HG03196 (cell line): Measurements from ENCODE around the gene ATP9B.
"Not testable (repeated sequence)": the region's sequence is repeated elsewhere in the genome, so short reads cannot be mapped to it uniquely, and the experiment has no call there.

Experiments
- ATAC-seq: cut with Tn5 transposase; IDR thresholded peaks from one replicate; pipeline ENCODE4 v1.9.1; 2021; ENCODE audit not compliant: unreplicated experiment

ATP9B gene

DNA sequence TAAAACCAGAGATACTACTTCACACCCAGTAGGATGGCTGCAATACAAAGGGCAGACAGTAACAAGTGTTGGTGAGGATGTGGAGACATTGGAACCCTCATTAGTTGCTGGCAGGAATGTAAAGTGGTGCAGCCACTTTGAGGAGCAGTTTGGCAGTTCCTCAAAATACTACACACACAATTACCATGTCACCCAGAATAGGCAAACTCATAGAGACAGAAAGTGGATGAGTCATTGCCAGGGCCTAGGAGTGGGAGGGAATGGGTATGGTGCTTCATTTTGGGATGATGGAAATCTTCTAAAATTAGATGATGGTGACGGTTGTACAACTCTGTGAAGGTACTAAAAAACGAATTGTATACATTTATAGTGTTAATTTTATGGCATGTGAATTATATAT, 54.8 kb downstream of the ATP9B start:
- ATAC-seq = no peak

DNA sequence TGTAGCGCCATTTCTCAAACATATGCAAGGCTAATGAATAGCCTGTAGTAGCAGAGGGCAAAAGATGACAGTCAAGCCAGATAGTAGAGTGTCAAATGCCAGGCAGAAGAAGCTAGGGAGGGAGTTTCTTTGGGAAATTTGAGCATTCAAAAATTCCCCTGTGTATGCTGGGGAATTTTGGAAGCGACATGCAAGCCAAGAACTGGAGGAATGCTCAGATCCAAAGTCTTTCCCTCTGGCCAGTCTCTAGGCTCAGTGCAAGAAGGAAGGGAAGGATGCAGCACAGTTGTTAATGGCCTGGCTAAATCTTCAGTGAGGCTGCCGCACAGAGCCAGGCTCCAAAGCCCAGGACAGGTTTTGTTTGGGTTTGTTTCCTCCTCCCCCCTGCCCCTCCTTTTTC, 59.9 kb downstream of the ATP9B start:
- ATAC-seq = no peak

DNA sequence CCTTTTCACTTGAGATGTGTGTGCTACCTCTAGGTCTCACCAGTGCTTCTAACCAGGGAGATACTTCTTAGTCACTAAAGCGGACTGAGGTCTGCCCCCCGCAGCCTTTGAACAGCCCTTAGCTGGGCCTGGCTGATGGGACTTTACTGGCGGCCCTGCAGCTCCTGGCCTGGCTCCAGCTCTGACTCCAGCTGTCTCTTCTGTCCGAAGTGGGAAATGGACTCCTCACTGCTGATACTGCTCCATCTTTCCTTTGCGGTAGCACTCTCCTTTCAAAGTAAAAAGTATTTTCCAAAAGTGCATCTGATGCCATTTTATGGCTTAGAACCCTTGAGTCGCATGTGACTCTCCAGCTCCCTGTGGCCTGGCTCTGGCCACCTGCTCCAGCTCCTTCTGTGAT, 64.5 kb downstream of the ATP9B start:
- ATAC-seq = no peak

DNA sequence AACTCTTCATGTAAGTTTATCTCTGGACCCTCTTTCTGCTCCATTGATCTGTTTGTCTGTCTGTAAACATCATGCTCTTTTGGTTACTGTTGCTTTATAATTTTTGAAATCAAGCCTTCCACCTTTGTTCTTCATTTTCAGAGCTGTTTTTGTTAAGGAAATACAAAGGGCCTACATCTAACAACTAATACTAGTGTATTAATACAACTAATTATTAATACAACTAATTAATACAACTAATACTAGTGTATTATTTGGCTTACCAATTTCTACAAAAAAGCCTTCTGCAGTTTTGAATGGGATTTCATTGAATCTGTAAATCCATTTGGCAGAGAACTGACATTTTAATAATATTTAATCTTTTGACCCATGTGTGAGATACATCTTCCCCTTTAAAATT, 66.7 kb downstream of the ATP9B start:
- no peak for ATAC-seq

DNA sequence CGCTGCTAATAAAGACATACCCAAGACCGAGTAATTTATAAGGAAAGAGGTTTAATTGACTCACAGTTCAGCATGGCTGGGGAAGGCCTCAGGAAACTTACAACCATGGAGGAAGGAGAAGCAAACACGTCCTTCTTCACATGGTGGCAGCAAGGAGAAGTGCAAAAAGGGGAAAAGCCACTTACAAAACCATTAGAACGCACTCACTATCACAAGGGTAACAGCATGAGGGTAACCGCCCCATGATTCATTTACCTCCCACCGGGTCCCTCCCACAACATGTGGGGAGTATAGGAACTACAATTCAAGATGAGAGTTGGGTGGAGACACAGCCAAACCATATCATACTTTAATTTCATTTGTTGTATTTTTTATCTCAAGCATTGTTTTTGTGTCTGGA, 67.5 kb downstream of the ATP9B start:
- ATAC-seq = no peak

DNA sequence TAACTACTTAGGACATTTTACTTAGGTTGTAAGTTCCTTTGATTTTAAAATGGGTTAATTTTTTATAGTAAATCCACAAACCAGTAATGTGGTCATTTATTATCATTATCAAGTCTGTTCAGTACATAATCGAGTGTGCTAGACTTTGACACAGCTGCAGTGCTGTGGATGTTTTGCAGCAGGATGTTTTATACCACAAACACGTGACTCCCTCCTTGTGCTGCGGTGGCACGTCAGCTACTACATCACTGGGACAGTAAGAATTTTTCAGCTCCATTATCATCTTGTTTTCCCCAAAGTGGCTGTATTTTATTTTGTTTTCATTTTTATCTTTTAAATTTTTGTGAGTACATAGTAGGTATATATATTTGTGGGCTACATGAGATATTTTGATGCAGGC, 70.0 kb downstream of the ATP9B start:
- no peak for ATAC-seq

DNA sequence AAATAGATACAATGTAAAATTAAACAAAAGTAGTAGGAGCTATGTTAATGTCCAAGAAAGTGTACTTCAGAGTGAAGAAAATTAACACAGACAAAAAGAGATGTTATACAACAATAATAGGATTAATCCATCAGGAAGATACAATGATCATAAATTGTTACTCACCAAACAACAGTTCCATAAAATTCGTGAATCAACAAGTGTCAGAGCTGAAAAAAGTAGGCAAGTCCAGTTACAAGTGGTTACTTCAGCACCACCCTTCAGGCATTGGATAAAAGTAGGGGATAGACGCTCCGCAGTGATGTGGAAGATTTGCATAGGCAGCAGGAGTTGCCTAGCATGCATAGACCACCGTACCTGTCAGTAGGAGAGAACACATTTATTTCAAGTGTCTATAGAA, 77.8 kb downstream of the ATP9B start:
- no peak for ATAC-seq

DNA sequence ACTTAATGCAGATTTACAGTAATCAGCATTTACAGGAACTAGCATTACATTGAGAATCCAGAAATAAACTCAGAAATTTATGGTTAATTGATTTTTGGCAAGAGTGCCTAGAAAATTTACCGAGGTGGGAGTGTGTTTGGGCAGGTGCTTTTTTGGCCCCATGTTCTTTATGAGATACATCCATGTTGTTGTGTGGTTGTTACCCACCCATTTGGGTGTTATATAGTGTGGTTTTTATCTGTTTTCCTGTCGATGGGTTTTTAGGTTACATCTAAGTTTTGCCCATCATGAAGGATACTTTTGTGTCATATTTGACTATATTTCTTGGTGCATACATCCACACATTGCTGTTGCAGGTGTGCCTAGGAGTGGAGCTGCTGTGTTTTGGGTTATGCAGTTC, 82.0 kb downstream of the ATP9B start:
- ATAC-seq = no peak

DNA sequence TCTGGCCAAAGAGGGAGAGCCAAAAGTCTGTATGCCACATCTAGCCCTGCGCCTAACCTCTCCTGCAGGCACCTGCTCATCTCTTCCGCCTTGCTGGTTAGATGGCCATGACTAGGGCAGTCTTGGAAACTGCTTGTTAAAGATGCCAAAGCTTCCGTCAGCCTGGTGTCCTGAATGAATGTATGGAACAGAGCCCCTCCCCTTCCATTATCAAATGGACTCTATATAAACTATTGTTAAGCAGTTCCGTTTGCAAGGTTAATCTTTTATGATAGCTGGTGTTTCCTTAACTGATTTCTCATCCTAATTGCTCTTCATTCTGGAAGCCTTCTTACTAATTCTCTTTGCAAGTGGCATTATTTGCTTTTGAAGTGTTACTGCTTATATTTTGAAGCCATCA, 87.1 kb downstream of the ATP9B start:
- ATAC-seq = no peak

DNA sequence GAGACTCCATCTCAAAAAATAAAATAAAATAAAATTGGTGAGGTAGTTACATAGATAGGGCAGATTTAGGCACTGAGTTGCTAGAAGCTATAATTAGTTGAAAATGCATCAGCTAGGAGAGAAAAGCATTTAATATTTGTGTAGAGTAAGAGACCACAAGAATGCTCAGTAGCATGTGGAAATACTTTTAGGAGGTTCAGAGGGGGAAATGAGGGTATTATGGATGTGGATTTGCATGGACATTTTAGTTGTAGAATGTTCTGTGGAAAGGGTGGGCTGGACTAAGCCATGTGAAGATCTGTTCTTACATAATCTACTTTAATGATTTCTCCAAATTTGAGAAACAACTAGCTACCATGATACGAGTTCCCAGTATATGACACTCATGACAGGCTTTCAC, 95.5 kb downstream of the ATP9B start:
- ATAC-seq = no peak

DNA sequence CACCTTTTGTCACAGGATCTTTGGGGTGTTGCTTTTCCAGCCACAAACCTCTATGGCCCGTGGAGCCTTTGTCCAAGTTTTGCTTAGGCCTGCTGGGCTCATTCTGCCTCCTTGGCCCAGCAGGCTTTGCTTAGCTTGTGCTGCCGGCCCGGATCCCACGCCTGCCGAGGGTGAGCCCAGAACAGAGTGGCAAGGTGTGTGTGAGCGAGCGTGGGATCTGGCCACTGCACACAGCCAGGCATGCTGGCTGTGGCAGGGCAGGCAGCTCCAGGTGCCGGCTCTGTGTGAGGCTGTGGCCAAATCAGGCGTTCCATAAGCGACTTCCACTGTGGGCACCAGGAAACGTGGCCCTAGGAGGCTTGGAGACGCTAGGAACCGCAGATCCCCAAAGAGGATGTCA, 97.5 kb downstream of the ATP9B start:
- no peak for ATAC-seq

DNA sequence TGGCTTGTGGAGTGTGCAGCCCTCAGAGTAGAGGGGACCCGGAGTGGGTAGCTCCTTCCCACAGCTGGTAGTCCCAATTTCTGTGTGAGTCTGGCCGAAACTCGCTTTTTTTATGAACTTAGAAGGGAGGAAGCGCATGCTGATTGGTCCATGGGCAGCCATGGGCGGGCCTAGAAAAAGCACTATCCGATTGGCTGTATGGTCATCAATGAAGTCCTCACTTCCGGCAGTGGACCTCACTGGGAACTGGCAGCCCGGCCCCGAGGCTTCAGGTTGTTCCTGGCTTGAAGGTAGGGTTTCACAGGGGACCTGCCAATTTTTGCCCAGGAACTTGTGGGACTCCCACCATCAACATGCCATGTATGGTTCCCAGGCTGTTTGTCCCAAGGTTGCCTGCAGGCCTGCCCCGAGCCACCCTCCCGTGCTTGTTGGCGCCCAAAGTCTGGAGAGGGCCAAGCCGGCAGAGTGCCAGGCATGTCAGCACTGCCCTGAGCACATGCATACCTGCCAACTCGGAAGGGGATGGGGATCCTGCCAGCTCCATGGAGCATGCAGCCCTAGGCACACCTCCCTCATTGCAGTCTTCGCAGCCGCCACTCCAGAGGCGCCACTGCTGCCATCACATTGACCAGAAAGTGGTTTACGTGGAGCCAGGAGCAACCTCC, 98.5 kb downstream of the ATP9B start:
- no peak for ATAC-seq

DNA sequence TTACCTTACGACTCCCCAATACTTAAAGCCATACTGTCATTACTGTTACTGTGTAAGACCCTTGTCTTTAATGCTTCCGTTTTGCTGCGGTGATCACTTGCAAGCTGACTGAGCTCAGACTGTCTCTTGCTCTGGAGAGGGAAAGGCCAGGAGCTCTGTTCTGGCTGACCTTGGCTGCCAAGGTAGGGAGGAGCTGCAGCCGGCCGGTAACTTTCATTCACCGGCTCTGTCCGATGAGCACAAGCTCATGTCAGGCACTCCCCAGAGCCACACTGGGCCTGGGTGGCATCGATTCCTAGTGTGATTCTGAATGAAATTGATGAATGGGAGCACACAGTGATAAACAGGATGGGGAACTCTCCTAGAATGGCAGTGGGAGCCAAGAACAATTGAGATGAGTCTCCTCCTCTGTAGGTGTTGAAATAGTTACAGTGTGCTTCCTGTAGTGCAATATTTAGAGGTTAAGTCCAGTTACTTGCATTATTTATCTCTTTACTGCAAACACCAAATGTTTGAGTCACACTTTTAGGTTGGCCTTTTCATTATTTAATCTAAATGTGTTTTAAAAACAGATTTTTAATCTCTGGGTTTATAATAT, 100.9 kb downstream of the ATP9B start:
- ATAC-seq = no peak

DNA sequence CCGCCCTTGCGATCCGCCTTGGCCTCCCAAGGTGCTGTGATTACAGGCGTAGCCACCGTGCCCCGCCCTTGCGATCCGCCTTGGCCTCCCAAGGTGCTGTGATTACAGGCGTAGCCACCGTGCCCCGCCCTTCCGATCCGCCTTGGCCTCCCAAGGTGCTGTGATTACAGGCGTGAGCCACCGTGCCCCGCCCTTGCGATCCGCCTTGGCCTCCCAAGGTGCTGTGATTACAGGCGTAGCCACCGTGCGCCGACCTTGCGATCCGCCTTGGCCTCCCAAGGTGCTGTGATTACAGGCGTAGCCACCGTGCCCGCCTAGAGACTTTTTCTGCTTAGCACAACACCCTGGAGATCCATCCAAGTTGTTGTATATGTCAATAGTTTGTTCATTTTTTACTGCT, 103.1 kb downstream of the ATP9B start:
- ATAC-seq = not testable (repeated sequence)

DNA sequence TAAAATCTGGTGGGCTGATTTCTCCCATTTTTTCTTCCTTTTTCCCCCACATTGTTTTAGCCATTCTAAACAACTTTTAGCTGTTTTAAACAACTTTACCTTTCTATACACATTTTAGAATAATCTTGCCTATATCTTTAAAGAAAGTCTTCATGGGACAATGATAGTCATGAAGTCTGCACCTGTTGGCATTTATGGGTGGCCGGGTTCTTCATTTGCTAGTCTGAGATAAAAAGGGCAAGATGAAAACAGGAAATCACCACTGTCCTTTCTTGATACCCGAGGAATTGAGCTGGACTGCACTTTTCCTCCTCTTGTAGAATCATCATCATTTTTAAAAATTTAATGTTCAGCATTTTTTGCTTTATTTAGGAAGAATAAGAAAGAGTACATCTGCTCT, 104.5 kb downstream of the ATP9B start:
- no peak for ATAC-seq

DNA sequence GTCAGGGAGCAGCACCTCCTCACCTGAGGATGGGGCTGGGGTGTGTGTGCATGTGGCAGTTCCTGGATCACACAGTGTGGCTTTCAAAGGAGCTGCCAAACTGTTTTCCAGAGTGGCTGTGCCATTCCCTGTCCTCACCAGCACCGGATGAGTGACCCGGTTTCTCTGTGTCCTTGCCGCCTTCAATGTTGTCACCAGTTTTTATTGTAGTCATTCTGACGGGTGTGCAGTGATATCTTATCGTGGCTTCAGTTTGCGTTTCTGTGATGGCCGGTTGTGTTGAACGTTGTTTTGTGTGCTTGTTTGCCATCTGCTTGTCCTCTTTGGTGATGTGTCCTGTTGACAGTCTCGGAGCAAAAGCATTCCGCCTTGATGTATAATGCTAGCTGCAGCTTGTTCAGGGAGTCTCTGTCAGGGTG, 108.9 kb downstream of the ATP9B start:
- no peak for ATAC-seq

DNA sequence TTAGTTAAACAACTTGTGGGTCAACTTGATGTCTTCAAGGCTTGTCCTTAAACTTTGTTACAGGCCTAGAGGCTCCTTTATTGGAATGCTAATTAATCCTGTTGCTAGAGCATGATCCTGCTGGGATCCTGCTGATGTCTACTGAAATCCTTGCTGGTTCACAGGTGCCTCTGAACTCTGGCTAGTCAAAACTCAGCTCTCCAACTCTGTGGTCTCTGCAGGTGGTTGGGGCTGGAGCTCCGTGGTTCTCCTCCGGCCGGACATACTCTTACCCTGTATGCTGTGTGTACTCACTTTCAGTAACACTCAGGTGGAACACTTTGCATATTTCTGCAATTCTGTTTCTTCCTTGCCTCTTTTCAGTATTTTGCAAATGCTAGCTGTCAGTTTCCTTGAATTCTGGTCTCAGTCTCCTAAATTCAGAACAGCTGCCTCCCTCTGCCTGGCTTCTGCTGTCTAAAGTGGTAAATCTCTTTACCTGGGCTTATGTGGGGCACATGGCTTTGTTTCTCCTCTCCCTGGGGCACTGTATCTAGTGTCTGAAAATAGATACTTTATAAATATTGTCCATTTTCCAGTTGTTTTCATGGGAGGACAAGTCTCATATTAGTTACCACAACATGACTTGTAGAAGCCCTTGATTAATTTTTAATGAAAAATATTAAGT, 113.0 kb downstream of the ATP9B start:
- ATAC-seq = no peak

DNA sequence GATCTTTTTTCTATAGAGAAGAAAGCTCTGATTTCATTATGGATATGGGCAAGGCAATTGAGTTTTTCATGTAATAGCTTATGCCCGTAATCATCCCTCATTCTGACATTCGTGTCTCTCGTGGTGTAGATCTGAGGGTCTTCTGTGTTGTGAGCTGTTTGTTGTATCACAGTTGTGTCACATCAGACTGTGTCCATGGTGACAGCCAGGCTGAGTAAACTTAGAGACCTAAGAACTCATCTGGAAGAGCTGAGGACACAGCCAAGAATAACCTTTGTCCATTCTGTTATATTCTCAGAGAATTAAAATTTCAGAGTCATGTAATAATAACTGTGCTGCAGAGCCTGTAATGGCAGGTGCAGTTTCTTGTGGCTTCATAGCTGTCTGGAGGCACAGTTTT, 116.5 kb downstream of the ATP9B start:
- ATAC-seq = no peak

DNA sequence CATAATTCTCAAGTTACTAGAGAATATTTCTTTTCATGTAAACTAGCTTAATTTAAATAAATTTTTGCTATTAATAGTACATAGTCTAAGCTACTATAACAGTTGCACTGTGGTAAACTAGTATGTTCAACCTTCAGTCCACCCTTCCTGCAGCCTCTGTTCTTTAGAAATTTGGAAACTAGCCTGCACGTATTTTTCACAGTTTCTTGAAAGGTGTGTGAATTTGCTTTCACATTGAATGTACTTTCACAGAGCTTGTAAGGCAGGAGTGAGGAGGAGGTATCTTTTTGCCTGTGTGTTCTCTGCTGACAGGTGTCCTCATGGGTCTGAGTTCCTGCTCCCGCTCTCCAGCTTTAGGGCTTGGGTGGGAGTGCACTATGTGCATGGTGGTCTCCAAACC, 117.5 kb downstream of the ATP9B start:
- ATAC-seq = no peak

DNA sequence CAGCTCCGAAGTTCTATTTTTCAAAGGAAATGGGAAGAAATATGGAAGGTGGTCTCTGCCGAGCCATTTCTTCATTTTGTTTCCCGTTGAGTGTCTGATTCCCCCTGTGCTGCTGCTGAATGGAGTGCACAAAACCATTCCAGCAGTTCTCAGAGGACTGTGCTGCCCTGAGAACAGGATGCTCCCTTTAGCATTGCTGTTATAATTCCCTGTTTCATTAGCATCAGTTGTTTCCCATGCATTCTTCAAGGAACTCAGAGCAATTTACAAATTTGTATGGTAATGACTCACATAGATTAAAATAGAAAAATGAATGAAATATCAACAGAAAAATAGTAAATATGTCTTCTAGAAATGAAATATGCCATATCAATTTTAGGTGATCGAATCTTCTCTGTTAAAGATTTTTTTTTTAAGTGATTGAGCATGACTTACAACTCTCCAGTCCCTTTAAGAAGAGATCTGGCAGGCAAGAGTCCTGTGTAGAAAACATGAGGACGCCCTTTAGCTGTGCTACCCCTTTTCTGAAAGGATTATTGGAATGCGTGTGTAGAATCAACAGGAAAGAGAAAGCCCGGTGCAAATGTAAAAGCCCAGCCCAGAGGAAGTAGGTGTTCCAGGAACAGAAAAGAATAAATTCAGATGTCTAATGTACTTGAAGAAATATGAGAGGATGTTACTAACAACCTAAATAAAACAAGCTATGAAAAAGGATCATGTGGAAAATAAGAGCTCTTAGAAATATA, 118.5 kb downstream of the ATP9B start:
- no peak for ATAC-seq

DNA sequence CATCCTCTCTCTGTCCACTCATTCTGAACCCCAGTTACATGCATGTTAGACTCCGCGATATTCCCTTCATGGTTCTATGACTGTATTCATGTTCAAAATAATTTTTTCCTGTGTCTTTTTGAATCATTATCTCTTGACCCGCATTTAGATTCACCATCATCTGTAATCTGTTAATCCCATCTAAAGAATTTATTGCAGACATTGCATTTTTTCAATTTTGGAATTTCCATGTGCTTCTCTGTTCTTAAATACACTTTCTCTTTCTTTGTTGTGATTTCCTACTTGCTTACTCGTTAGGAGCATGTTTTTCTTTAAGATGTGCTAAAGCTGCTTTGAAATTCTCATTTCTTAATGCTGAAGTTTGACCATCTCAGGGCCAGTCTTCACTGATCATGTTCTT, 122.2 kb downstream of the ATP9B start:
- ATAC-seq = no peak

DNA sequence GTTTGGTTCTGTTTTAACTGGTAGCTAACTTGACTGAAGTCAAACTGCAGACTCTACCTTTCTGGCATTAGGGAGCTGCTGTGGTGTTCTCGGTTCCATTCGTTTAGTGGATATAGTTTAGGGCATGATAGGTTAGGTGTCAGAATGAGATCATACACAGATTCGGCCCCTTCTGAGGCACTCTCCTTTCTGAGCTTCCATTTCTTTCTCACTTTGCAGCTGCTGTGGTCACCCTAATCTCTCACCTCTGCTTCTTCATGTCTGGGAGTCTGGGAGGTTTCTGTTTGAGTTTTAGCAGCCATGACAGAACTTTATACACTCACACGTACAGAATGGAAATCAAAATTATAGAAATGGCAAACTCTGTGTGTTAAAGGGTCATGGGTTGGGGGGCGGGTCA, 122.8 kb downstream of the ATP9B start:
- ATAC-seq = no peak
